K562 (cell line): Measurements from ENCODE around the gene MBNL2. TPM values are rescaled to one million over a fixed set of nuclear protein-coding genes. Genes with fewer than 3 reads are reported as not detected.

Source experiments
- CHCHD3 ChIP-seq: fragments of 250-450 bp; sonication (Bioruptor Pico); IDR thresholded peaks from 2 replicates; pipeline ENCODE4 v2.1.2; 2022; ENCODE audit warnings: mild to moderate bottlenecking
- TCF7 ChIP-seq: sonication (generic); IDR thresholded peaks from 2 replicates; pipeline ENCODE4 v1.6.1; 2016; ENCODE audit warnings: antibody characterized with exemption, borderline replicate concordance
- ZNF785 ChIP-seq: fragments of 250-450 bp; sonication (Bioruptor Pico); IDR thresholded peaks from 2 replicates; pipeline ENCODE4 v1.4.0; 2020; ENCODE audit warnings: mild to moderate bottlenecking
- polyA plus RNA-seq, 8 experiments: library from polyadenylated mRNA; depleted of rRNA in 4 of 8; stranded (reverse) in 5 of 8; unstranded in 3 of 8; fragments of >200 nt; fragmentation: Nextera tagmentation in 2 of 8; fragmentation: Illumina TruSeq in 1 of 8; extraction: Ambion mirVana in 2 of 8; extraction: Trizol in 1 of 8; gene quantifications; 2 replicates each; pipeline versions ENCODE4 v1.2.1 to v1.2.3, GENCODE V29; 2011 to 2014; ENCODE audit warnings: inconsistent platforms in 1 of 8, missing spikeins in 1 of 8
- total RNA-seq, 7 experiments: library from RNA; depleted of rRNA in 6 of 7; stranded (reverse); fragments of >200 nt in 6 of 7; fragmentation: Illumina TruSeq in 2 of 7; extraction: Trizol in 2 of 7; gene quantifications; 2 replicates each; pipeline versions ENCODE4 v1.2.1 to v1.2.3, GENCODE V29; 2011 to 2021; ENCODE audit warnings: low replicate concordance in 1 of 7
- TF ChIP-seq, protein P1 (sequence below): fragments of 450-650 bp; IDR thresholded peaks from 2 replicates; pipeline ENCODE4 v1.6.1; 2016; ENCODE audit warnings: mild to moderate bottlenecking
- TF ChIP-seq, protein P2 (sequence below): fragments of 450-650 bp; formaldehyde crosslinking; IDR thresholded peaks from 2 replicates; pipeline ENCODE4 v1.4.0; 2020; ENCODE audit warnings: mild to moderate bottlenecking

Gene MBNL2
- total and polyA plus RNA-seq, 9 of the 15 experiments (the other 6 are each of a cell fraction or from before 2014, with no cell fraction given) = 7.0 to 24.8 (median 13.8) TPM

DNA sequence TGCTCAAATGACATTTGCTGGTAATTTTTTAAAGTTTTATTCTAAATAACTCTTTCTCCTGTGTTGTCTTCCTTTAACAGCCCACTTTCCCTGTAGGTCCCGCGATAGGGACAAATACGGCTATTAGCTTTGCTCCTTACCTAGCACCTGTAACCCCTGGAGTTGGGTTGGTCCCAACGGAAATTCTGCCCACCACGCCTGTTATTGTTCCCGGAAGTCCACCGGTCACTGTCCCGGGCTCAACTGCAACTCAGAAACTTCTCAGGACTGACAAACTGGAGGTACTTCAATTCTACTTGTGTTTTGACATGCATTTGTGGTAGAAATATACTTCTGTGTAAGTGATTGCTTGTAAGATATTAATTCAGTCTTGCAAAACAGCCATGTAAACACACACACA, 120.8 kb downstream of the MBNL2 start (continued):
- TF ChIP-seq, protein P1, sequence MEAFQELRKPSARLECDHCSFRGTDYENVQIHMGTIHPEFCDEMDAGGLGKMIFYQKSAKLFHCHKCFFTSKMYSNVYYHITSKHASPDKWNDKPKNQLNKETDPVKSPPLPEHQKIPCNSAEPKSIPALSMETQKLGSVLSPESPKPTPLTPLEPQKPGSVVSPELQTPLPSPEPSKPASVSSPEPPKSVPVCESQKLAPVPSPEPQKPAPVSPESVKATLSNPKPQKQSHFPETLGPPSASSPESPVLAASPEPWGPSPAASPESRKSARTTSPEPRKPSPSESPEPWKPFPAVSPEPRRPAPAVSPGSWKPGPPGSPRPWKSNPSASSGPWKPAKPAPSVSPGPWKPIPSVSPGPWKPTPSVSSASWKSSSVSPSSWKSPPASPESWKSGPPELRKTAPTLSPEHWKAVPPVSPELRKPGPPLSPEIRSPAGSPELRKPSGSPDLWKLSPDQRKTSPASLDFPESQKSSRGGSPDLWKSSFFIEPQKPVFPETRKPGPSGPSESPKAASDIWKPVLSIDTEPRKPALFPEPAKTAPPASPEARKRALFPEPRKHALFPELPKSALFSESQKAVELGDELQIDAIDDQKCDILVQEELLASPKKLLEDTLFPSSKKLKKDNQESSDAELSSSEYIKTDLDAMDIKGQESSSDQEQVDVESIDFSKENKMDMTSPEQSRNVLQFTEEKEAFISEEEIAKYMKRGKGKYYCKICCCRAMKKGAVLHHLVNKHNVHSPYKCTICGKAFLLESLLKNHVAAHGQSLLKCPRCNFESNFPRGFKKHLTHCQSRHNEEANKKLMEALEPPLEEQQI = no peak
- TF ChIP-seq ZNF785 (CRISPR knock-in tag) = no peak
- no peak for TF ChIP-seq TCF7
- TF ChIP-seq, protein P2, sequence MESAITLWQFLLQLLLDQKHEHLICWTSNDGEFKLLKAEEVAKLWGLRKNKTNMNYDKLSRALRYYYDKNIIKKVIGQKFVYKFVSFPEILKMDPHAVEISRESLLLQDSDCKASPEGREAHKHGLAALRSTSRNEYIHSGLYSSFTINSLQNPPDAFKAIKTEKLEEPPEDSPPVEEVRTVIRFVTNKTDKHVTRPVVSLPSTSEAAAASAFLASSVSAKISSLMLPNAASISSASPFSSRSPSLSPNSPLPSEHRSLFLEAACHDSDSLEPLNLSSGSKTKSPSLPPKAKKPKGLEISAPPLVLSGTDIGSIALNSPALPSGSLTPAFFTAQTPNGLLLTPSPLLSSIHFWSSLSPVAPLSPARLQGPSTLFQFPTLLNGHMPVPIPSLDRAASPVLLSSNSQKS (CRISPR knock-in tag) = no peak
- TF ChIP-seq CHCHD3 = no peak
